Activated CD4-positive, alpha-beta memory T cell treated with anti-CD3 and anti-CD28 coated beads, Interleukin-2, amount 10 ng/mL, durations not matched to agents 7 days and 5 days (primary cell): ENCODE measurements around the gene DGKQ. TPM values are rescaled to one million over a fixed set of nuclear protein-coding genes. Genes with fewer than 3 reads are reported as not detected.
"Not testable (repeated sequence)": the region's sequence is repeated elsewhere in the genome, so short reads cannot be mapped to it uniquely, and the experiment has no call there.

Source experiments
- CTCF ChIA-PET: fragments of 350-600 bp; sonication (Branson Sonifier 250); formaldehyde crosslinking; loops from one replicate; lab custom pipeline; 2021; ENCODE audit warnings: antibody characterized with exemption, inconsistent platforms; lab: Charles Lee
- POLR2A ChIA-PET: fragments of 350-600 bp; sonication (Branson Sonifier 250); formaldehyde crosslinking; loops from one replicate; lab custom pipeline; 2021; ENCODE audit warnings: antibody characterized with exemption; lab: Charles Lee
- DNase-seq: peaks from one replicate; pipeline ENCODE4 v3.0.0-alpha.2; 2020
- H3K27ac Mint-ChIP-seq: one replicate; pipeline ENCODE4 v1.8.0; 2021; ENCODE audit warnings: mild to moderate bottlenecking, mixed read lengths
- H3K27me3 Mint-ChIP-seq: one replicate; pipeline ENCODE4 v1.8.0; 2021; ENCODE audit warnings: mixed read lengths
- H3K36me3 Mint-ChIP-seq: one replicate; pipeline ENCODE4 v1.8.0; 2021; ENCODE audit warnings: low read depth, mixed read lengths
- H3K4me1 Mint-ChIP-seq: one replicate; pipeline ENCODE4 v1.8.0; 2021; ENCODE audit warnings: mixed read lengths
- H3K4me3 Mint-ChIP-seq: one replicate; pipeline ENCODE4 v1.8.0; 2021; ENCODE audit warnings: mild to moderate bottlenecking, mixed read lengths
- H3K9me3 Mint-ChIP-seq: one replicate; pipeline ENCODE4 v1.8.0; 2021; ENCODE audit warnings: mixed read lengths
- total RNA-seq, 2 experiments: library from RNA; stranded (reverse); gene quantifications; one replicate each; pipeline ENCODE4 v1.2.3, GENCODE V29; 2021

The DGKQ gene
- total RNA-seq, 2 experiments from 2014 or later = 13.8 to 14.7 TPM

GRCh38 chr4:987624-988513, 14.5 kb upstream of the DGKQ start:
- Mint-ChIP-seq H3K4me3 (peak overlapping the region; percentile 73), H3K9me3 (no peaks in the 10 kb centered on the region), H3K27ac (no peak overlapping the region), H3K27me3 (no peaks in the 10 kb centered on the region), H3K4me1 (peaks cover 28% of the 10 kb centered on the region), H3K36me3 (no peaks in the 10 kb centered on the region)
- ChIA-PET POLR2A (interaction anchor here (0.7 to 1.9 kb wide), 3 partner anchors 23 to 205 kb away, joined by 3 to 14 read pairs (median 10); partner anchors contain the start of genes FGFRL1, GAK and TMEM175), CTCF (interaction anchor here (0.5 to 1.8 kb wide), 10 partner anchors 18 to 743 kb away, joined by 3 to 18 read pairs (median 4); partner anchors contain the start of genes GAK and TMEM175)
- no peak for DNase-seq

GRCh38 chr4:986879-987623, 13.7 kb upstream of the DGKQ start, which contains the start of gene IDUA:
TSS of gene IDUA (plus strand) at chr4:987044. CDS start at chr4:987085, 41 bp downstream.
- Mint-ChIP-seq H3K36me3 (no peaks in the 10 kb centered on the region), H3K9me3 (no peaks in the 10 kb centered on the region), H3K27ac (peak within 1 kb of the TSS; percentile 62), H3K4me1 (peaks cover 28% of the 10 kb centered on the region), H3K4me3 (peak within 1 kb of the TSS; percentile 83), H3K27me3 (no peaks in the 10 kb centered on the region)
- DNase-seq = peak; percentile 87
- POLR2A ChIA-PET = interaction anchor here (0.7 to 1.9 kb wide), 4 partner anchors 23 to 205 kb away, joined by 3 to 14 read pairs (median 7); partner anchors contain the start of genes FGFRL1, GAK and TMEM175
- CTCF ChIA-PET = interaction anchor here (0.5 to 1.8 kb wide), 10 partner anchors 19 to 742 kb away, joined by 3 to 18 read pairs (median 4); partner anchors contain the start of genes GAK and TMEM175

- POLR2A ChIA-PET = interaction anchor here (1.2 to 1.9 kb wide), 3 partner anchors 24 to 205 kb away, joined by 4 to 14 read pairs (median 10); partner anchors contain the start of genes FGFRL1, GAK and TMEM175
- CTCF ChIA-PET = interaction anchor here (0.9 to 1.8 kb wide), 7 partner anchors 19 to 245 kb away, joined by 3 to 18 read pairs (median 4); partner anchors contain the start of genes GAK and TMEM175
- Mint-ChIP-seq H3K4me1 (peaks cover 28% of the 10 kb centered on the region), H3K27me3 (no peaks in the 10 kb centered on the region), H3K27ac (peak overlapping the region; percentile 62), H3K36me3 (no peaks in the 10 kb centered on the region), H3K4me3 (peak overlapping the region; percentile 83), H3K9me3 (no peaks in the 10 kb centered on the region)
- DNase-seq = no peak
Measured at GRCh38 chr4:986428-986878, 13.1 kb upstream of the DGKQ start.

- ChIA-PET POLR2A (no interaction called here), CTCF (no interaction called here)
- H3K36me3 Mint-ChIP-seq = no peaks in the 10 kb centered on the region
- no peak overlapping the region for H3K4me3 Mint-ChIP-seq
- no peaks in the 10 kb centered on the region for H3K9me3 Mint-ChIP-seq
- no peaks in the 10 kb centered on the region for H3K27me3 Mint-ChIP-seq
- H3K4me1 Mint-ChIP-seq = peaks cover 28% of the 10 kb centered on the region
- H3K27ac Mint-ChIP-seq = no peak overlapping the region
- DNase-seq = peak; percentile 67
Measured at GRCh38 chr4:985123-985830, 11.9 kb upstream of the DGKQ start.

GRCh38 chr4:984336-985054, 11.1 kb upstream of the DGKQ start:
- DNase-seq = no peak
- POLR2A ChIA-PET = interaction anchor here (1.4 kb wide), 1 partner anchor 26 kb away, joined by 3 read pairs; no protein-coding TSS in a partner anchor
- Mint-ChIP-seq H3K4me1 (peaks cover 28% of the 10 kb centered on the region), H3K27me3 (no peaks in the 10 kb centered on the region), H3K4me3 (no peak overlapping the region), H3K27ac (no peak overlapping the region), H3K9me3 (no peaks in the 10 kb centered on the region), H3K36me3 (no peaks in the 10 kb centered on the region)
- CTCF ChIA-PET = no interaction called here

GRCh38 chr4:982814-983213, 9.4 kb upstream of the DGKQ start:
- CTCF ChIA-PET = no interaction called here
- POLR2A ChIA-PET = interaction anchor here (1.3 kb wide), 1 partner anchor 20 kb away, joined by 3 read pairs; no protein-coding TSS in a partner anchor
- H3K4me1 Mint-ChIP-seq = peaks cover 24% of the 10 kb centered on the region
- H3K9me3 Mint-ChIP-seq = no peaks in the 10 kb centered on the region
- no peaks in the 10 kb centered on the region for H3K27me3 Mint-ChIP-seq
- H3K4me3 Mint-ChIP-seq = no peak overlapping the region
- no peaks in the 10 kb centered on the region for H3K36me3 Mint-ChIP-seq
- H3K27ac Mint-ChIP-seq = no peak overlapping the region
- DNase-seq = no peak

GRCh38 chr4:982291-982690, 8.9 kb upstream of the DGKQ start:
- no peak for DNase-seq
- CTCF ChIA-PET = no interaction called here
- POLR2A ChIA-PET = no interaction called here
- no peak overlapping the region for H3K27ac Mint-ChIP-seq
- no peaks in the 10 kb centered on the region for H3K9me3 Mint-ChIP-seq
- no peak overlapping the region for H3K4me3 Mint-ChIP-seq
- peaks cover 20% of the 10 kb centered on the region for H3K4me1 Mint-ChIP-seq
- H3K27me3 Mint-ChIP-seq = no peaks in the 10 kb centered on the region
- H3K36me3 Mint-ChIP-seq = no peaks in the 10 kb centered on the region

- ChIA-PET CTCF (no interaction called here), POLR2A (no interaction called here)
- no peak for DNase-seq
- H3K9me3 Mint-ChIP-seq = no peaks in the 10 kb centered on the region
- H3K4me1 Mint-ChIP-seq = no peaks in the 10 kb centered on the region
- H3K27me3 Mint-ChIP-seq = no peaks in the 10 kb centered on the region
- H3K36me3 Mint-ChIP-seq = no peaks in the 10 kb centered on the region
- H3K4me3 Mint-ChIP-seq = no peak overlapping the region
- no peak overlapping the region for H3K27ac Mint-ChIP-seq
Measured at GRCh38 chr4:978957-979701, 5.8 kb upstream of the DGKQ start.

- H3K27me3 Mint-ChIP-seq, CTCF ChIA-PET, H3K36me3 Mint-ChIP-seq, H3K4me3 Mint-ChIP-seq, H3K4me1 Mint-ChIP-seq, DNase-seq, POLR2A ChIA-PET, H3K27ac Mint-ChIP-seq, H3K9me3 Mint-ChIP-seq: not testable (repeated sequence)
Measured at GRCh38 chr4:976016-976415, 2.6 kb upstream of the DGKQ start.

- H3K27me3 Mint-ChIP-seq = no peaks in the 10 kb centered on the region
- no peaks in the 10 kb centered on the region for H3K9me3 Mint-ChIP-seq
- H3K4me1 Mint-ChIP-seq = peaks cover 6% of the 10 kb centered on the region
- POLR2A ChIA-PET = no interaction called here
- DNase-seq = no peak
- no peak overlapping the region for H3K4me3 Mint-ChIP-seq
- no peaks in the 10 kb centered on the region for H3K36me3 Mint-ChIP-seq
- CTCF ChIA-PET = no interaction called here
- no peak overlapping the region for H3K27ac Mint-ChIP-seq
Measured at GRCh38 chr4:974668-975067, 1.3 kb upstream of the DGKQ start.
